Activated CD4-positive, alpha-beta T cell treated with anti-CD3 and anti-CD28 coated beads, Interleukin-2, amount 50 U/mL, for 16 hours (primary cell): Measurements from ENCODE around the gene ANTXR1.

ENCODE experiments used
- DNase-seq: peaks from one replicate; pipeline ENCODE4 v3.0.0-alpha.2; 2020

ANTXR1 gene

GRCh38 chr2:69013142-69013839 lies at the start of gene ANTXR1:
TSS of gene ANTXR1 (plus strand) at chr2:69013179. CDS start at chr2:69013500, 321 bp downstream.
- DNase-seq, result no peak

- DNase-seq, result no peak
Observed at GRCh38 chr2:68964282-68964681, 48.7 kb upstream of the ANTXR1 start.

GRCh38 chr2:68968221-68968620 lies 44.8 kb upstream of the ANTXR1 start:
- no peak for DNase-seq

- no peak for DNase-seq
Observed at GRCh38 chr2:68969736-68970490, 43.1 kb upstream of the ANTXR1 start.

GRCh38 chr2:68970566-68971265 lies 42.3 kb upstream of the ANTXR1 start:
- DNase-seq, result no peak

- DNase-seq, result peak; percentile 20
Observed at GRCh38 chr2:68971591-68972231, 41.3 kb upstream of the ANTXR1 start.

GRCh38 chr2:68974251-68974650 lies 38.7 kb upstream of the ANTXR1 start, which contains the start of gene GKN1:
TSS of gene GKN1 (plus strand) at chr2:68974636. CDS start at chr2:68974678, 42 bp downstream.
- DNase-seq, result no peak

- DNase-seq, result no peak
Observed at GRCh38 chr2:68974946-68975665, 37.9 kb upstream of the ANTXR1 start.

GRCh38 chr2:68975844-68976243 lies 37.1 kb upstream of the ANTXR1 start:
- no peak for DNase-seq

- DNase-seq, result no peak
Observed at GRCh38 chr2:68977453-68977852, 35.5 kb upstream of the ANTXR1 start.

GRCh38 chr2:68978098-68978497 lies 34.9 kb upstream of the ANTXR1 start:
- DNase-seq, result no peak

- no peak for DNase-seq
Observed at GRCh38 chr2:68980956-68981355, 32.0 kb upstream of the ANTXR1 start.

GRCh38 chr2:68987021-68987503 lies 25.9 kb upstream of the ANTXR1 start:
- no peak for DNase-seq

- DNase-seq, result no peak
Observed at GRCh38 chr2:68989035-68989434, 23.9 kb upstream of the ANTXR1 start.

GRCh38 chr2:68992341-68992740 lies 20.6 kb upstream of the ANTXR1 start:
- DNase-seq, result no peak

- no peak for DNase-seq
Observed at GRCh38 chr2:68992933-68993332, 20.0 kb upstream of the ANTXR1 start.

- DNase-seq, result no peak
Observed at GRCh38 chr2:68993660-68994059, 19.3 kb upstream of the ANTXR1 start.

GRCh38 chr2:68994864-68995263 lies 18.1 kb upstream of the ANTXR1 start:
- DNase-seq, result no peak

GRCh38 chr2:68995916-68996315 lies 17.1 kb upstream of the ANTXR1 start:
- DNase-seq, result no peak

GRCh38 chr2:68997401-68997800 lies 15.6 kb upstream of the ANTXR1 start:
- no peak for DNase-seq

GRCh38 chr2:69001879-69002278 lies 11.1 kb upstream of the ANTXR1 start:
- DNase-seq, result no peak

GRCh38 chr2:69003731-69004130 lies 9.2 kb upstream of the ANTXR1 start:
- no peak for DNase-seq
